Loucy (cell line): ENCODE results near the gene SHB.

Source experiments
- H2AFZ ChIP-seq: fragments of 200-600 bp; sonication (generic); 2 replicates; pipeline ENCODE4 v1.6.0; 2016; ENCODE audit warnings: antibody characterized with exemption, mild to moderate bottlenecking, low read length, moderate library complexity
- H3F3A ChIP-seq: fragments of 200-600 bp; 2 replicates; pipeline ENCODE4 v1.6.0; 2016; ENCODE audit warnings: antibody characterized with exemption, low read depth, mild to moderate bottlenecking
- H3K27me3 ChIP-seq: fragments of 200-600 bp; sonication (generic); 2 replicates; pipeline ENCODE4 v1.6.1; 2014; ENCODE audit warnings: low read length, mild to moderate bottlenecking; ENCODE audit not compliant: insufficient read depth, poor library complexity, severe bottlenecking
- H3K36me3 ChIP-seq: fragments of 200-600 bp; sonication (generic); 2 replicates; pipeline ENCODE4 v1.6.1; 2016; ENCODE audit warnings: low read length; ENCODE audit not compliant: insufficient read depth
- H3K4me1 ChIP-seq: fragments of 200-600 bp; sonication (generic); 2 replicates; pipeline ENCODE4 v1.5.1; 2014; ENCODE audit warnings: low read length, mild to moderate bottlenecking; ENCODE audit not compliant: insufficient read depth, poor library complexity, severe bottlenecking
- H3K4me2 ChIP-seq: fragments of 200-600 bp; sonication (generic); 2 replicates; pipeline ENCODE4 v1.6.0; 2014; ENCODE audit warnings: antibody characterized with exemption, low read length, low read depth, mild to moderate bottlenecking; ENCODE audit not compliant: poor library complexity, severe bottlenecking
- H3K4me3 ChIP-seq: fragments of 200-600 bp; sonication (generic); 2 replicates; pipeline ENCODE4 v1.5.1; 2014; ENCODE audit warnings: low read length, mild to moderate bottlenecking, mixed read lengths; ENCODE audit not compliant: poor library complexity, severe bottlenecking
- H3K79me2 ChIP-seq: fragments of 200-600 bp; sonication (generic); 2 replicates; pipeline ENCODE4 v1.6.1; 2014; ENCODE audit warnings: low read length; ENCODE audit not compliant: insufficient read depth
- H3K9ac ChIP-seq: fragments of 200-600 bp; sonication (generic); 2 replicates; pipeline ENCODE4 v1.6.0; 2014; ENCODE audit warnings: mild to moderate bottlenecking, low read depth, low read length, moderate library complexity; ENCODE audit not compliant: poor library complexity, severe bottlenecking
- H3K9me2 ChIP-seq: fragments of 200-600 bp; sonication (generic); replicated peaks from 2 replicates; pipeline ENCODE4 v1.6.1; 2016; ENCODE audit warnings: low read depth, low read length, mixed read lengths
- H3K9me3 ChIP-seq: fragments of 200-600 bp; sonication (generic); 2 replicates; pipeline ENCODE4 v1.6.1; 2014; ENCODE audit warnings: mild to moderate bottlenecking, antibody characterized with exemption, low read length, low read depth; ENCODE audit not compliant: insufficient read depth
- H4K20me1 ChIP-seq: fragments of 200-600 bp; sonication (generic); 2 replicates; pipeline ENCODE4 v1.6.0; 2014; ENCODE audit warnings: antibody characterized with exemption, low read length, mild to moderate bottlenecking; ENCODE audit not compliant: insufficient read depth, poor library complexity, severe bottlenecking
- EZH2phosphoT487 ChIP-seq: fragments of 200-600 bp; IDR thresholded peaks from 2 replicates; pipeline ENCODE4 v1.6.1; 2018; ENCODE audit warnings: antibody characterized with exemption, mild to moderate bottlenecking, moderate library complexity, borderline replicate concordance
- TF ChIP-seq, protein P1 (sequence below): fragments of 200-600 bp; sonication (generic); conservative IDR thresholded peaks from 2 replicates; pipeline ENCODE4 v1.5.1; 2014; ENCODE audit warnings: mild to moderate bottlenecking, antibody characterized with exemption, low read length

SHB gene

GRCh38 chr9:37919956-37920335, 149.1 kb downstream of the SHB start:
- H3K79me2 ChIP-seq, result no peaks in the 10 kb centered on the region
- no peaks in the 10 kb centered on the region for H3K9me3 ChIP-seq
- H2AFZ ChIP-seq, result no peak overlapping the region
- no peak overlapping the region for H3K9ac ChIP-seq
- no peak overlapping the region for H3K4me2 ChIP-seq
- H3K27me3 ChIP-seq, result no peaks in the 10 kb centered on the region
- TF ChIP-seq, protein P1, sequence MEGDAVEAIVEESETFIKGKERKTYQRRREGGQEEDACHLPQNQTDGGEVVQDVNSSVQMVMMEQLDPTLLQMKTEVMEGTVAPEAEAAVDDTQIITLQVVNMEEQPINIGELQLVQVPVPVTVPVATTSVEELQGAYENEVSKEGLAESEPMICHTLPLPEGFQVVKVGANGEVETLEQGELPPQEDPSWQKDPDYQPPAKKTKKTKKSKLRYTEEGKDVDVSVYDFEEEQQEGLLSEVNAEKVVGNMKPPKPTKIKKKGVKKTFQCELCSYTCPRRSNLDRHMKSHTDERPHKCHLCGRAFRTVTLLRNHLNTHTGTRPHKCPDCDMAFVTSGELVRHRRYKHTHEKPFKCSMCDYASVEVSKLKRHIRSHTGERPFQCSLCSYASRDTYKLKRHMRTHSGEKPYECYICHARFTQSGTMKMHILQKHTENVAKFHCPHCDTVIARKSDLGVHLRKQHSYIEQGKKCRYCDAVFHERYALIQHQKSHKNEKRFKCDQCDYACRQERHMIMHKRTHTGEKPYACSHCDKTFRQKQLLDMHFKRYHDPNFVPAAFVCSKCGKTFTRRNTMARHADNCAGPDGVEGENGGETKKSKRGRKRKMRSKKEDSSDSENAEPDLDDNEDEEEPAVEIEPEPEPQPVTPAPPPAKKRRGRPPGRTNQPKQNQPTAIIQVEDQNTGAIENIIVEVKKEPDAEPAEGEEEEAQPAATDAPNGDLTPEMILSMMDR, result no peak
- TF ChIP-seq EZH2phosphoT487, result no peak
- no peaks in the 10 kb centered on the region for H4K20me1 ChIP-seq
- no peak overlapping the region for H3K4me3 ChIP-seq
- no peaks in the 10 kb centered on the region for H3F3A ChIP-seq
- no peaks in the 10 kb centered on the region for H3K36me3 ChIP-seq
- no peaks in the 10 kb centered on the region for H3K9me2 ChIP-seq
- H3K4me1 ChIP-seq, result no peaks in the 10 kb centered on the region

GRCh38 chr9:37919246-37919955, 149.6 kb downstream of the SHB start:
- Histone ChIP-seq H3K4me2 (no peak overlapping the region), H2AFZ (no peak overlapping the region), H3K79me2 (no peaks in the 10 kb centered on the region), H3K27me3 (no peaks in the 10 kb centered on the region), H4K20me1 (no peaks in the 10 kb centered on the region), H3K9ac (no peak overlapping the region), H3K4me3 (no peak overlapping the region), H3K9me2 (no peaks in the 10 kb centered on the region), H3K36me3 (no peaks in the 10 kb centered on the region), H3K9me3 (no peaks in the 10 kb centered on the region), H3K4me1 (no peaks in the 10 kb centered on the region), H3F3A (no peaks in the 10 kb centered on the region)
- TF ChIP-seq, protein P1, result no peak
- TF ChIP-seq EZH2phosphoT487, result no peak

GRCh38 chr9:37918665-37919170, 150.3 kb downstream of the SHB start:
- H4K20me1 ChIP-seq, result no peaks in the 10 kb centered on the region
- H3K4me3 ChIP-seq, result no peak overlapping the region
- no peaks in the 10 kb centered on the region for H3K9me3 ChIP-seq
- no peaks in the 10 kb centered on the region for H3K9me2 ChIP-seq
- H3K27me3 ChIP-seq, result no peaks in the 10 kb centered on the region
- TF ChIP-seq EZH2phosphoT487, result no peak
- TF ChIP-seq, protein P1, result no peak
- no peak overlapping the region for H3K9ac ChIP-seq
- no peaks in the 10 kb centered on the region for H3K36me3 ChIP-seq
- no peaks in the 10 kb centered on the region for H3K4me1 ChIP-seq
- H2AFZ ChIP-seq, result no peak overlapping the region
- no peaks in the 10 kb centered on the region for H3F3A ChIP-seq
- H3K79me2 ChIP-seq, result no peaks in the 10 kb centered on the region
- no peak overlapping the region for H3K4me2 ChIP-seq
